Esophagus (tissue), 2 donors: ENCODE data around the gene SNHG17. TPM values are rescaled to one million over a fixed set of nuclear protein-coding genes. Genes with fewer than 3 reads are reported as not detected.

ENCODE experiments used
- polyA plus RNA-seq, 2 donors: library from polyadenylated mRNA; stranded (reverse); fragments of 200-250 nt; gene quantifications; one replicate each; pipeline ENCODE4 v1.2.3, GENCODE V29; 2013
- donor health status: healthy with polysubstance abuse.
- donor health status: Bipolar disorder and iron deficiency.

SNHG17 gene
- polyA plus RNA-seq, 2 donors, result 32.6 to 39.3 TPM

Other genes with a start within 250 kb of the SNHG17 start
- 1 to 10 TPM; 1.4 to 1.7 TPM for gene KIAA1755, start 174.6 kb downstream of the SNHG17 start, polyA plus RNA-seq
- under 1 TPM in 1 of 2 donors, not detected in 1; 0.02 TPM for gene BPI, start 131.2 kb downstream of the SNHG17 start, polyA plus RNA-seq
- not detected for gene LBP, start 88.8 kb downstream of the SNHG17 start, polyA plus RNA-seq
- gene RALGAPB, start 37.5 kb upstream of the SNHG17 start, polyA plus RNA-seq, result 10 to 100 TPM in 1 of 2 donors, 1 to 10 TPM in 1; 9.6 to 10.3 TPM
- gene ADIG, start 145.9 kb upstream of the SNHG17 start, polyA plus RNA-seq, result not detected
- 10 to 100 TPM; 27.9 to 53.3 TPM for gene ARHGAP40, start 166.5 kb upstream of the SNHG17 start, polyA plus RNA-seq